Muscle of leg (tissue), 11 donors: Measurements from ENCODE around the gene COL27A1. TPM values are rescaled to one million over a fixed set of nuclear protein-coding genes. Genes with fewer than 3 reads are reported as not detected.
A peak's percentile ranks its signal among the peaks of the same experiment; 100 is the strongest.
"Not testable (repeated sequence)": the region's sequence is repeated elsewhere in the genome, so short reads cannot be mapped to it uniquely, and the experiment has no call there.

Experiments used
- DNase-seq: peaks from one replicate; pipeline ENCODE4 v3.0.0; 2013
- H3K27ac ChIP-seq: one replicate; pipeline ENCODE4 v1.5.1; 2013; ENCODE audit warnings: mild to moderate bottlenecking, low read length, control low read depth
- H3K27me3 ChIP-seq: one replicate; pipeline ENCODE4 v1.6.1; 2013; ENCODE audit warnings: low read length; ENCODE audit not compliant: control insufficient read depth, insufficient read depth
- H3K36me3 ChIP-seq: one replicate; pipeline ENCODE4 v1.6.1; 2013; ENCODE audit warnings: low read length; ENCODE audit not compliant: control insufficient read depth, insufficient read depth
- H3K4me1 ChIP-seq: one replicate; pipeline ENCODE4 v1.6.1; 2013; ENCODE audit warnings: low read length; ENCODE audit not compliant: control insufficient read depth, insufficient read depth
- H3K4me3 ChIP-seq: one replicate; pipeline ENCODE4 v1.5.1; 2013; ENCODE audit warnings: low read length, control low read depth
- H3K9me3 ChIP-seq: replicated peaks from 2 replicates; pipeline ENCODE4 v1.6.1; 2013; ENCODE audit warnings: low read depth, low read length; ENCODE audit not compliant: control insufficient read depth
- WGBS: methylation state at CpG from one replicate; pipeline ENCODE4 v1.1.5; 2013; ENCODE audit warnings: missing lambda C conversion rate; ENCODE audit not compliant: insufficient coverage; 5-methylcytosine and 5-hydroxymethylcytosine counted together
- polyA plus RNA-seq, 8 donors: library from polyadenylated mRNA; unstranded; fragments of 120-200 nt; gene quantifications; one replicate each; pipeline versions ENCODE4 v1.2.1 to v1.2.3, GENCODE V29; 2013; ENCODE audit warnings: inconsistent platforms in 1 of 8, low replicate concordance in 1 of 8; ENCODE audit not compliant: insufficient read length in 8 of 8, insufficient read depth in 1 of 8
- total RNA-seq: library from RNA; stranded (reverse); fragments of 120-200 nt; gene quantifications from one replicate; pipeline ENCODE4 v1.2.4, GENCODE V29; 2013

COL27A1 gene
- total and polyA plus RNA-seq, 9 donors, result 22.1 to 41.3 (median 33.9) TPM

DNA sequence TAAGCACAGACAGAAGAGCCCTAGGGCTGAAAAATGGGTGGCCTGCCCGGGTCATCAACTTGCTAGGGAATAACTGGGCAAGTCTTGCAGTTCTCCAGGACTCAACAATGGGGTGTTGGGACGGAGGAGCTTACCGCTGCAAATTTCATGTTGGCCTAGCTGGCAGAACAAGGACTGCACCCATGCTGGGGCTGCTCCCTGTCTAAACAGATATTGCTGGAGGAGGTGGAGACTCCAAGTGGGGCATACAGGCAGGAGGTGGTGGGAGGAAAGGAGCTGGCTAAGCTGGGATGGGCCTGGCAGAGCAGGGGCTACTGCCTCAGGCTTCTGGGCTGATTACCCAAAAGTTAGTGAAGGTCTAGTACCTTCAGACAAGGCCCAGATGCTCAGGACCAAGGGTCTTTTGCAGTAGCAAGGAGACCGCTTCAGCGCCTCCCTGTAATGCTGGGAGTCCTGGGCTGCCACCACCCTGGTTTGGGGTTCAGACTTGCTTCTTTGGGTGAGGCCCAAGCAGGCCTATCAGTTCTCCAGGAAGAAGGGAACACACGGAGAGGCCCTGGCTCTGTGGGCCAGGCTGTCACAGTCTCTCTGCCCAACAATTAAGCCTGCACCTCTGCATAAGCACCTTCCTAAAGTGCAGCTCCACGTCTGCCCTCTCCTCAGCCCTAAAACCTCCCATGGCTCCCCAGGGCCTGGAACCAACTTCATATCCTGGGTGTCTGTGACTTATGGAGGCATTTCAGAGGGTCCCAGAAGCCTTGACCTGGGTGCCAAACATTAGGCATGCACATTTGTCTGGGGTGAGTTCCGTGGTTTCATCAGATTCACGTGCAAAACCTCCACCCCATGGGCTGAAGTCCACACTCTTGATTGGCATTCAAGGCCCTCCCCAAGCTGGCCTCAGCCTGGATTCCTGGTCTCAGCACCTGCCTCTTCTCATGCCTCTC, 32.0 kb upstream of the COL27A1 start:
- Histone ChIP-seq H3K36me3 (no peaks in the 10 kb centered on the region), H3K27me3 (peaks cover 6% of the 10 kb centered on the region), H3K9me3 (peaks cover 7% of the 10 kb centered on the region), H3K4me3 (no peak overlapping the region), H3K27ac (no peak overlapping the region), H3K4me1 (peaks cover 11% of the 10 kb centered on the region)
- 88% methylated on average over 8 of the region's 9 CpGs for WGBS
- DNase-seq, result no peak

- no peak overlapping the region for H3K4me3 ChIP-seq
- peaks cover 11% of the 10 kb centered on the region for H3K4me1 ChIP-seq
- 35% methylated on average over 1 of the region's 1 CpG for WGBS
- peaks cover 7% of the 10 kb centered on the region for H3K9me3 ChIP-seq
- no peak for DNase-seq
- H3K36me3 ChIP-seq, result no peaks in the 10 kb centered on the region
- no peak overlapping the region for H3K27ac ChIP-seq
- peaks cover 6% of the 10 kb centered on the region for H3K27me3 ChIP-seq
Measured at GRCh38 chr9:114124138-114124537, 31.2 kb upstream of the COL27A1 start.

DNA sequence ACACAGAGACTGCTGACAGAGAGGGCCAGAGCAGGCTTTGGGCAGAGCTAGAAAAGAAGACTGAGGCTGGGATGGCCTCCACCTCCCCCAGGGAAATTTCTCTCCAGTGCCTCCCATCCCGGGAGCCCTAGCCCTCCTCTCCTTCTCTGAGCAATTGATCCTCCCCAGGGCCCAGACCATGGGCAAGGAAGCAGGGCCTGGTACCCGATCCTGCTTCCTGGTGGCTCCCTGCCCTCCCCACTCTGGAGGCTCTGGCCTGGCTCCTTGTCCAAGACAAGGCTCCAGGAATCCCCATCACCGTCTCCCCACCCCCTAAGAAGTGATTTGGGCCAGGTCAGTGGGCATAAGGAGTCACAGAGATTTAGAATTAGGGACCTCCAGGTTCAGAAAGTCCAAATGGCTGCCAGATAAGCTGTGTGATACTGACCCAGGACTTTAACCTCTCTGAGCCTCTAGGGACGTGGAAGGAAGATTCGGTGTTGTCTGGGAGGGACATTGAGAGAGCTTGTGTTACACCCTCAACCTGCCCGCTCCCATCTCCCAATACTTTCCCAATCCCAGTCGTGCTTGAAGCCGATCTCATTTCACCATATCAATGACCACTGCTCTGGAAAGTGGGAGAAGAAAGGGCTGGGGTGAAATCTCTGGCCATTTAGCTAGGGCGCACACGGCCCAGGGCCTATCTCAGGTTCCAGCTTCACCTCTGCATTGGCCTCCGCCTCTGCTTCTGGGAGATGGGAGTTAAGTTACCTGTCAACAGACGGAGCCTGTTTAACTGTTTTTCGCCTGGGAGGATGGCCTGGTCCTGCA, 30.5 kb upstream of the COL27A1 start:
- Histone ChIP-seq H3K4me1 (peaks cover 11% of the 10 kb centered on the region), H3K36me3 (no peaks in the 10 kb centered on the region), H3K27ac (no peak overlapping the region), H3K4me3 (no peak overlapping the region), H3K27me3 (peaks cover 6% of the 10 kb centered on the region), H3K9me3 (peaks cover 7% of the 10 kb centered on the region)
- no peak for DNase-seq
- 84% methylated on average over 6 of the region's 13 CpGs for WGBS

GRCh38 chr9:114125476-114126013, 29.8 kb upstream of the COL27A1 start:
- 72% methylated on average over 9 of the region's 10 CpGs for WGBS
- peaks cover 6% of the 10 kb centered on the region for H3K27me3 ChIP-seq

DNA sequence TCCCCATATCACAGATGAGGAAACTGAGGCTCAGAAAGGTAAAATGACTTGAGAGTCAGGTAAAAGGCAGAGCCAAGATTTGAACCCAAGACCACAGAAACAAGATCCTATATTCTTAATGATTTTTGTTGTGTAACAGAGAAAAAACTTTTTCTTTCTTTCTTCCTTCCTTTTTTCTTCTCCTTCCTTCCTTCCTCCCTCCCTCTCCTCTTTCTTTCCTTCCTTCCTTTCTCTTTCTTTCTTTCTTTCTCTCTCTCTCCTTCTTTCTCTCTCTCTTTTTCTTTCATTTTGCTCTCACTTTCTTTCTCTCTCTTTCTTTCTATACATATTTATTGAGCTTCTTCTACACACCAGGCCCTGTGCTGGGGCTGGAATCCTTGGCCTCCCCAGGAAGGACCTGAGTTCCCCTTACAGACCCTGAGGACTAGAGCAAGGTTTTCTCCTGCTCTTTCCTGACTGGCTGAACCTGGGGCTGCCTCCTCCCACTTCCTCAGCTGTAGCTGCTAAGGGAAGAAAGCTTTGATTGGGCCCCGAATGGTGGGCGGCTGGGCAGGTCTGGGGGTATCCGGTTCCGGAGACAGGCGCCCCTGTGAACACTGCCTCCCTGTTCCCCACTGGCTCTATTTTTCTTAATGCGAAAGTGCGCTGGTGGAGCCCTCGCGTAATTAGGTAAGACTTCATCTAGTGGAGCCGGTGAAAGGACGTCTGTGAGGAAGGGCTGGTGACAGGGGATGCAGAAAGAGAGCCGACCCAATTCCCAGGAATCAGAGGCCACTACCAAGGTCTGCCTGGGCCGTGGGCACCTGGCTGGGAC, 28.9 kb upstream of the COL27A1 start:
- Histone ChIP-seq H3K4me1 (peaks cover 7% of the 10 kb centered on the region), H3K27me3 (peaks cover 6% of the 10 kb centered on the region), H3K4me3 (no peak overlapping the region), H3K36me3 (no peaks in the 10 kb centered on the region), H3K27ac (no peak overlapping the region), H3K9me3 (peaks cover 7% of the 10 kb centered on the region)
- no peak for DNase-seq
- 64% methylated on average over 12 of the region's 13 CpGs for WGBS

More at GRCh38 chr9:114125476-114126013, 29.8 kb upstream of the COL27A1 start:
- no peak for DNase-seq
- no peak overlapping the region for H3K4me3 ChIP-seq
- peaks cover 8% of the 10 kb centered on the region for H3K4me1 ChIP-seq
- H3K36me3 ChIP-seq, result no peaks in the 10 kb centered on the region
- peaks cover 7% of the 10 kb centered on the region for H3K9me3 ChIP-seq
- H3K27ac ChIP-seq, result no peak overlapping the region

DNA sequence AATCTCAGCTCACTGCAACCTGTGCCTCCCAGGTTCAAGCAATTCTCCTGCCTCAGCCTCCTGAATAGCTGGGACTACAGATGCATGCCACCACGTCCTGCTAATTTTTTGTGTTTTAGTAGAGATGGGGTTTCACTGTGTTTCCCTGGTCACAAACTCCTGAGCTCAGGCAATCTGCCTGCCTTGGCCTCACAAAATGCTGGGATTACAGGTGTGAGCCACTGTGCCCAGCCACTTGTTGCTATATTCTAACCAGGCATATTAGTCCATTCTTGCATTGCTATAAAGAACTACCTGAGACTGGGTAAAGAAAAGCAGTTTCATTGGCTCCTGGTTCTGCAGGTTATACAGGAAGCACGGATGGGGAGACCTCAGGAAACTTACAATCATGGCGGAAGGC, 26.6 kb upstream of the COL27A1 start:
- H3K36me3 ChIP-seq, DNase-seq, H3K27ac ChIP-seq, H3K27me3 ChIP-seq, H3K4me3 ChIP-seq, H3K9me3 ChIP-seq: not testable (repeated sequence)
- peaks cover 10% of the 10 kb centered on the region for H3K4me1 ChIP-seq
- 100% methylated on average over 2 of the region's 3 CpGs for WGBS

DNA sequence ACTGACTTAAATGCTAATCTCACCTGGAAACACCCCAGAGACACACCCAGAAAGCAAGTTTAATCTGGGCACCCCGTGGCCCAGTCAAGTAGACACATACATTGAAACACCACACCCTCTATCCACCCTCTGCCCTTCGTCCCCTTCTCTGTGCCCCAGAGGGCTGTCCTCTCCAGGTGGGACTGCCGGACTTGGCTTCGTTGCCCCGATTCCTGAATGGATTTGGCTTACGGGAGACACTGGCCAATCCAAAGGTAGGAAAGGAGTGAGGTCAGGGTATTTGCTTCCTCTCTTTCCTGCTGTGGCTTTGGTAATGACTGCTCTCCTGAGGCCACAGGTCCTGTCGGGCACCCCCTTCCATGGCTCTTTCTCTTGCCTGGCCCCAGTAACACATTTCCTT, 25.2 kb upstream of the COL27A1 start:
- Histone ChIP-seq H3K27ac (no peak overlapping the region), H3K9me3 (peaks cover 7% of the 10 kb centered on the region), H3K4me1 (peaks cover 12% of the 10 kb centered on the region), H3K27me3 (peaks cover 4% of the 10 kb centered on the region), H3K4me3 (no peak overlapping the region), H3K36me3 (no peaks in the 10 kb centered on the region)
- DNase-seq, result no peak
- WGBS, result 38% methylated on average over 1 of the region's 7 CpGs

GRCh38 chr9:114130624-114131277, 24.6 kb upstream of the COL27A1 start:
- Histone ChIP-seq H3K36me3 (no peaks in the 10 kb centered on the region), H3K27me3 (peaks cover 3% of the 10 kb centered on the region), H3K4me3 (no peak overlapping the region), H3K9me3 (peaks cover 7% of the 10 kb centered on the region), H3K4me1 (peaks cover 12% of the 10 kb centered on the region), H3K27ac (no peak overlapping the region)
- DNase-seq, result no peak
- 100% methylated on average over 1 of the region's 4 CpGs for WGBS

GRCh38 chr9:114131808-114132549, 23.4 kb upstream of the COL27A1 start:
- Histone ChIP-seq H3K4me3 (no peak overlapping the region), H3K9me3 (peaks cover 7% of the 10 kb centered on the region), H3K4me1 (peaks cover 12% of the 10 kb centered on the region), H3K27ac (no peak overlapping the region), H3K36me3 (no peaks in the 10 kb centered on the region), H3K27me3 (peaks cover 5% of the 10 kb centered on the region)
- DNase-seq, result peak; percentile 55
- WGBS, result 45% methylated on average over 2 of the region's 10 CpGs
